Hippocampal formation (tissue), 2 donors: ENCODE measurements around the gene MBNL3.
A peak's percentile ranks its signal among the peaks of the same experiment; 100 is the strongest.
"Not testable (repeated sequence)": the region's sequence is repeated elsewhere in the genome, so short reads cannot be mapped to it uniquely, and the experiment has no call there.

Source experiments
- DNase-seq, 2 donors: peaks; one replicate each; lab custom pipeline; 2025; lab: John Stamatoyannopoulos, UW

MBNL3 gene

GRCh38 chrX:132474544-132475248 lies 14.1 kb downstream of the MBNL3 start:
- DNase-seq = no peak

- no peak for DNase-seq
These were observed 16.4 kb downstream of the MBNL3 start for GRCh38 chrX:132472397-132472796.

GRCh38 chrX:132470831-132471230 lies 18.0 kb downstream of the MBNL3 start:
- no peak for DNase-seq

- no peak for DNase-seq
These were observed 18.7 kb downstream of the MBNL3 start for GRCh38 chrX:132470179-132470578.

- DNase-seq = no peak
These were observed 20.4 kb downstream of the MBNL3 start for GRCh38 chrX:132468454-132468853.

GRCh38 chrX:132467989-132468388 lies 20.8 kb downstream of the MBNL3 start:
- DNase-seq = no peak

GRCh38 chrX:132467026-132467425 lies 21.8 kb downstream of the MBNL3 start:
- DNase-seq = no peak

- DNase-seq = no peak
These were observed 25.4 kb downstream of the MBNL3 start for GRCh38 chrX:132463411-132463810.

- DNase-seq = peak in 1 of 2 donors; percentile 37
These were observed 27.0 kb downstream of the MBNL3 start for GRCh38 chrX:132461886-132462285.

DNA sequence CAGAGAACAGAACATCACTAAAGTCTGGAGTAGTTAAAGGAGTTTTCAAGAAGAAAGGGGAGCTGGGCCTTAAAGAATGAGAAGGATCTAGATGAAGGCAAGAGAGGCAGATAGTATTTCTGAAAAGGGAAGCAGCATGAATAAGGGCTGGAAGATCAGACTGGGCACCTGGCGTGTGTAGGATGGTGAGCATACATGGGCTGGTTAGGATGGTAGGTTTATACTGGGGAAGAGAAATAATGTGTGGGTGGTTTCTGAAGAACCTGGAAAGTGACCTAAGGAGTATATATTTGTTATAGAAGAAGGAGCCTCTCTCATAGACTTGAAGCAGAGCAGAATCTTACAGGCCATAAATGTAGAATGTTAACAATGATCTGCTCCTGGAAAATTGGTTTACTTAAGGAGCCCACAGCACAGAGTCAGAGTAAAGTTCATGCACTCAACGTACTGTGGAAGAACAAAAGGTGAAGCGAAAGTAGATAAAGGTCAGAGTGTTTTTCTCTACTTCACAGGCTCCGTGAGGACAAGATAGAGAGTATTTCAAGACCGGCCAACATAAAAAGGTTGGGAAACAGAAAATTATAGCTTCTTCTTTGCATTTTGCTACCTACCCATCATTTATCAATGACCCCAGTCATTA lies 35.8 kb downstream of the MBNL3 start:
- DNase-seq = no peak

- not testable (repeated sequence) for DNase-seq
These were observed 42.9 kb downstream of the MBNL3 start for GRCh38 chrX:132445909-132446308.

- no peak for DNase-seq
These were observed 43.9 kb downstream of the MBNL3 start for GRCh38 chrX:132444936-132445335.

- DNase-seq = no peak
These were observed 45.4 kb downstream of the MBNL3 start for GRCh38 chrX:132443196-132444135.

DNA sequence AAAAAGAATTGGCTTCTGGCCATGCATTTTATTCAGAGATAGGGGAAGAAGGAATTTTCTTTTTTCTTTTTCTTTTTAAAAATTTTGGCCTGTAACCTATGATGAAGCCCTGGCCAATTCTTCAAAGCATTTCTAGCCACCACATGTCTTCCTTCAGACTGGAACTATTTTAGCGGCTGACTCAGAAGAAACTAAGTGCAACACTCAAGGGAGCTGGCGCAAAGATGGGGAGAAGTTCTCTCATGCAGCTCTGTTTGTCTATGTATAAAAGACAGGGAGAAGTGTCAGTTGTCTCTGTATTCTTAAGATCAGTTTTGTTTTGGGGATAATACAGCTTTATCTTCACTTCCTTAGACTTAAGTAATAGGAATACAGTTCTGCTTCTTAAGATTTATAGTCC lies 46.1 kb downstream of the MBNL3 start:
- DNase-seq = no peak

DNA sequence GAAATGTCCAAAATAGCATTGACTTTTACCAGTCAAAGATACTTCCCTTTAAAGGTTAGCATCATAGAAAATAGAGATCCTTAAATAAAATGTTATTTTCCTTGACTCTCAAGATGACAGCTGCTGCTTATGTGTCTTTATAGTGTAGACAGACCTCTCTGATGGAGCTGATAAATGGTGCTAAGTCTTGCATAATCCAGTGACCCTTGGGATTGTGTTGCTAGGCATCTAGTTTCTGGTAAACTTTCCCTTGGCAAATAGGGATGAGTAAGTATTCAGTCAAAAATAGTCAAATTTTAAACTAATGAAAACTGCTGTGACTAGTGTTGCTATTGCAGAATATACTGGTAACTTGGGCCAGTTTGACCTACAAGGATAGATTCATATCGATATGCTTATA lies 53.6 kb downstream of the MBNL3 start:
- no peak for DNase-seq

DNA sequence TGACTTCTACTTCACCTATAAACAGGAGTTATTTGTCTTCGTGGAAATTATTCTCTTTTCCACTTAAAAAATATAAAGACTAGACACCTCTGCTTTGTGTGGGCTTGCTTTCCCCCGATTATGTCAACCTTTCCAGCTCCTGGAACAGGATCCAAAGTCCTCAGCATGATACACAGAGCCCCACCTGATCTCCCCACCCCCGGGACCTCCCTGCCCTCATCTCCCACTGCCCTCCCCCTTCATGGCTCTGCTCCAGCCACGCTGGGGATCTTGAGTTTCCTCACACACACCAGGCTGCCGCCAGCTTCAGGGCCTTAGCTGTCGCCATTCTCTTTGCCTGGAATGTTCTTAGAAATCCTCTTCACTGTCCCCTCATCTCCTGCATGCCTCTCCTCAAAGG lies 55.3 kb downstream of the MBNL3 start:
- no peak for DNase-seq

GRCh38 chrX:132433001-132433400 lies 55.8 kb downstream of the MBNL3 start:
- DNase-seq = no peak

GRCh38 chrX:132428896-132429295 lies 59.9 kb downstream of the MBNL3 start:
- DNase-seq = no peak

- no peak for DNase-seq
These were observed 62.0 kb downstream of the MBNL3 start for GRCh38 chrX:132426695-132427281.

DNA sequence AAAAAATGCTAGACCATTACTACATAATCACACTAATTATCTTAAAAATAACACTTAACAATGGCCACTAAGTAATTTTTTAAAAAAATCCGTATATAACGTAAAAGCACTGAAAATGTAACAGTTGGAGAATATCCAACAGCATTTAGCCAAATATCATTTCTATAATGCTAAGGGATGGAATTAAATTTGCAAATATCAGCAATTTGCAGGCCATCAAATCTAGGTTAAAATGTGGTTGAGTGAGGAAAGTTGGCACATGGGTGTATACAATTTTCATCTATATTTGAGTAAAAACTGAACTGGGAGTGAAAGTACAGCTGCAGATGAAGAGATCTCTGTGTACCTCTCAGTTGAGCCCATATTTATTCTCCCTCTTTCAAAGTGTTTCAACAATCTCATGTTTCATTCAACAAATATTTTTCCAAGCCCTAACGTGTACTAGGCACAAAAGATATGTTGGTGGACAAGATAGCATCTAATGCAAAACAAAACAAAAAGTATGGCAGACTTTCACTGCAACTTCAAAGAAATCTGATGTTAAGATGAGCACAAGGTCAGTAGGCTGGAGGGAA lies 63.0 kb downstream of the MBNL3 start:
- no peak for DNase-seq

GRCh38 chrX:132423323-132423722 lies 65.5 kb downstream of the MBNL3 start:
- DNase-seq = no peak

GRCh38 chrX:132415012-132415411 lies 73.8 kb downstream of the MBNL3 start:
- DNase-seq = no peak
